H9 (cell line): Measurements from ENCODE around the gene LUZP1. TPM values are rescaled to one million over a fixed set of nuclear protein-coding genes. Genes with fewer than 3 reads are reported as not detected.

ENCODE experiments used
- DNase-seq: peaks from one replicate; pipeline ENCODE4 v3.0.0-alpha.2; 2017
- H2AFZ ChIP-seq: one replicate; pipeline ENCODE4 v1.6.1; 2013; ENCODE audit warnings: mild to moderate bottlenecking, low read length, control low read depth, moderate library complexity
- H2AK5ac ChIP-seq: 2 replicates; pipeline ENCODE4 v1.6.1; 2013; ENCODE audit warnings: low read length, control low read depth, mixed read lengths; ENCODE audit not compliant: insufficient read length
- H2BK120ac ChIP-seq: one replicate; pipeline ENCODE4 v1.6.1; 2013; ENCODE audit warnings: low read depth, mild to moderate bottlenecking, low read length, control low read depth, inconsistent platforms; ENCODE audit not compliant: poor library complexity, severe bottlenecking
- H2BK12ac ChIP-seq: 2 replicates; pipeline ENCODE4 v1.6.1; 2013; ENCODE audit warnings: low read length, control low read depth, mixed read lengths, low read depth; ENCODE audit not compliant: insufficient read length
- H2BK15ac ChIP-seq: 2 replicates; pipeline ENCODE4 v1.6.1; 2013; ENCODE audit warnings: low read depth, low read length, control low read depth
- H2BK20ac ChIP-seq: one replicate; pipeline ENCODE4 v1.6.1; 2013; ENCODE audit warnings: low read depth, mild to moderate bottlenecking, low read length, control low read depth, inconsistent platforms; ENCODE audit not compliant: poor library complexity, severe bottlenecking
- H2BK5ac ChIP-seq: 2 replicates; pipeline ENCODE4 v1.6.1; 2013; ENCODE audit warnings: low read length, control low read depth, mixed read lengths; ENCODE audit not compliant: insufficient read length
- H3K14ac ChIP-seq: 2 replicates; pipeline ENCODE4 v1.6.1; 2013; ENCODE audit warnings: low read length, control low read depth; ENCODE audit not compliant: insufficient read depth
- H3K18ac ChIP-seq: 2 replicates; pipeline ENCODE4 v1.6.1; 2013; ENCODE audit warnings: low read depth, mild to moderate bottlenecking, mixed read lengths, low read length, control low read depth; ENCODE audit not compliant: insufficient read length
- H3K23ac ChIP-seq: 2 replicates; pipeline ENCODE4 v1.6.1; 2013; ENCODE audit warnings: low read length, control low read depth, mixed read lengths, low read depth; ENCODE audit not compliant: insufficient read length
- H3K23me2 ChIP-seq: 2 replicates; pipeline ENCODE4 v1.6.1; 2013; ENCODE audit warnings: low read depth, mild to moderate bottlenecking, mixed read lengths, low read length, control low read depth; ENCODE audit not compliant: insufficient read length, poor library complexity, severe bottlenecking
- H3K27ac ChIP-seq: 2 replicates; pipeline ENCODE4 v1.5.1; 2013; ENCODE audit warnings: low read length, control low read depth, mixed read lengths, low read depth; ENCODE audit not compliant: insufficient read length
- H3K27me3 ChIP-seq: 2 replicates; pipeline ENCODE4 v1.6.1; 2013; ENCODE audit warnings: low read length, control low read depth, inconsistent platforms; ENCODE audit not compliant: insufficient read depth
- H3K4ac ChIP-seq: 2 replicates; pipeline ENCODE4 v1.6.1; 2013; ENCODE audit warnings: low read depth, mild to moderate bottlenecking, control low read depth, inconsistent platforms, low read length, moderate library complexity
- H3K4me1 ChIP-seq: 2 replicates; pipeline ENCODE4 v1.6.1; 2013; ENCODE audit warnings: low read length, control low read depth, inconsistent platforms; ENCODE audit not compliant: insufficient read depth
- H3K4me2 ChIP-seq: 2 replicates; pipeline ENCODE4 v1.6.1; 2013; ENCODE audit warnings: low read length, control low read depth, mixed read lengths; ENCODE audit not compliant: insufficient read length, insufficient read depth
- H3K56ac ChIP-seq: 2 replicates; pipeline ENCODE4 v1.6.1; 2013; ENCODE audit warnings: low read depth, mild to moderate bottlenecking, mixed read lengths, low read length, control low read depth; ENCODE audit not compliant: insufficient read length
- H3K79me1 ChIP-seq: 2 replicates; pipeline ENCODE4 v1.6.1; 2013; ENCODE audit warnings: low read depth, mild to moderate bottlenecking, moderate library complexity, low read length, control low read depth, inconsistent platforms; ENCODE audit not compliant: insufficient read depth, poor library complexity, severe bottlenecking
- H3K79me2 ChIP-seq: 2 replicates; pipeline ENCODE4 v1.6.1; 2013; ENCODE audit warnings: low read length, control low read depth, inconsistent platforms; ENCODE audit not compliant: insufficient read depth
- H3K9ac ChIP-seq: 2 replicates; pipeline ENCODE4 v1.6.1; 2013; ENCODE audit warnings: low read length, control low read depth, mixed read lengths; ENCODE audit not compliant: insufficient read length; ENCODE audit errors: extremely low read depth
- H3K9me3 ChIP-seq: one replicate; pipeline ENCODE4 v1.6.1; 2013; ENCODE audit warnings: low read depth, low read length, inconsistent platforms; ENCODE audit not compliant: control insufficient read depth
- H3T11ph ChIP-seq: one replicate; pipeline ENCODE4 v1.6.1; 2013; ENCODE audit warnings: mild to moderate bottlenecking, low read length, control low read depth, inconsistent platforms
- H4K20me1 ChIP-seq: one replicate; pipeline ENCODE4 v1.6.1; 2013; ENCODE audit not compliant: control insufficient read depth, insufficient read length, insufficient read depth
- H4K5ac ChIP-seq: 2 replicates; pipeline ENCODE4 v1.6.1; 2013; ENCODE audit warnings: low read depth, mild to moderate bottlenecking, mixed read lengths, low read length, control low read depth; ENCODE audit not compliant: insufficient read length
- H4K8ac ChIP-seq: replicated peaks from 2 replicates; pipeline ENCODE4 v1.6.1; 2013; ENCODE audit warnings: low read length, control low read depth, mixed read lengths, low read depth; ENCODE audit not compliant: insufficient read length
- H4K91ac ChIP-seq: 2 replicates; pipeline ENCODE4 v1.6.1; 2013; ENCODE audit warnings: low read depth, mild to moderate bottlenecking, moderate library complexity, mixed read lengths, low read length, control low read depth; ENCODE audit not compliant: insufficient read length
- H3K27ac Mint-ChIP-seq, 3 experiments: 2 replicates in 2 of 3; 3 replicates in 1 of 3; pipeline ENCODE4 v1.8.0; 2020 to 2021; ENCODE audit warnings: mixed read lengths in 3 of 3, mild to moderate bottlenecking in 1 of 3, moderate library complexity in 1 of 3
- H3K27me3 Mint-ChIP-seq: 2 replicates; pipeline ENCODE4 v1.8.0; 2021; ENCODE audit warnings: low read depth, mild to moderate bottlenecking, moderate library complexity, mixed read lengths
- H3K36me3 Mint-ChIP-seq, 3 experiments: 2 replicates in 2 of 3; 3 replicates in 1 of 3; pipeline ENCODE4 v1.8.0; 2020 to 2021; ENCODE audit warnings: low read depth in 3 of 3, mixed read lengths in 3 of 3; ENCODE audit not compliant: insufficient read depth in 1 of 3
- H3K4me1 Mint-ChIP-seq, 2 experiments: 2 replicates each; pipeline ENCODE4 v1.8.0; 2020; ENCODE audit warnings: mixed read lengths in 2 of 2
- H3K4me3 Mint-ChIP-seq, 2 experiments: 2 replicates in 1 of 2; 3 replicates in 1 of 2; pipeline ENCODE4 v1.8.0; 2020 to 2021; ENCODE audit warnings: mild to moderate bottlenecking in 2 of 2, mixed read lengths in 2 of 2, moderate library complexity in 1 of 2
- H3K9me3 Mint-ChIP-seq, 2 experiments: 2 replicates in 1 of 2; 3 replicates in 1 of 2; pipeline ENCODE4 v1.8.0; 2020; ENCODE audit warnings: mild to moderate bottlenecking in 2 of 2, mixed read lengths in 2 of 2, moderate library complexity in 1 of 2
- WGBS: extraction: QIAGEN DNeasy Blood & Tissue Kit; methylation state at CpG from one replicate; pipeline ENCODE4 v1.1.7; 2013; ENCODE audit warnings: missing lambda C conversion rate, low lambda C conversion rate, mixed read lengths; ENCODE audit not compliant: insufficient read length; ENCODE audit errors: extremely low coverage; 5-methylcytosine and 5-hydroxymethylcytosine counted together
- total RNA-seq: library from RNA; stranded (reverse); gene quantifications from 2 replicates; pipeline ENCODE4 v1.2.1, GENCODE V29; 2021
- TF ChIP-seq, protein P1 (sequence below): fragments of 200-600 bp; sonication (generic); conservative IDR thresholded peaks from 3 replicates; pipeline ENCODE4 v1.8.0; 2021; ENCODE audit warnings: antibody characterized with exemption, mild to moderate bottlenecking

Gene LUZP1
- total RNA-seq, 1 experiment from 2014 or later: 48.2 TPM

GRCh38 chr1:23126200-23126599 lies 42.5 kb downstream of the LUZP1 start:
- H2BK120ac ChIP-seq: no peak overlapping the region
- no peak overlapping the region for H2BK20ac ChIP-seq
- no peak overlapping the region for H4K5ac ChIP-seq
- no peak overlapping the region for H4K91ac ChIP-seq
- no peak for DNase-seq
- peaks cover 4% of the 10 kb centered on the region; the same call in 1 of the 2 replicates for H3K4me1 ChIP-seq
- H3K56ac ChIP-seq: no peak overlapping the region
- no peak overlapping the region for H3K4ac ChIP-seq
- H2AK5ac ChIP-seq: no peak overlapping the region
- Mint-ChIP-seq H3K27me3 (no peaks in the 10 kb centered on the region), H3K4me3 (no peak overlapping the region), H3K27ac (no peak overlapping the region), H3K36me3 (0 out of 7 replicates have a peak, but pooled peaks cover 0 to 2% (median 0%) of the 10 kb centered on the region in 3 experiments), H3K9me3 (no peaks in the 10 kb centered on the region), H3K4me1 (peaks cover 16% of the 10 kb centered on the region in 2 experiments)
- TF ChIP-seq, protein P1, sequence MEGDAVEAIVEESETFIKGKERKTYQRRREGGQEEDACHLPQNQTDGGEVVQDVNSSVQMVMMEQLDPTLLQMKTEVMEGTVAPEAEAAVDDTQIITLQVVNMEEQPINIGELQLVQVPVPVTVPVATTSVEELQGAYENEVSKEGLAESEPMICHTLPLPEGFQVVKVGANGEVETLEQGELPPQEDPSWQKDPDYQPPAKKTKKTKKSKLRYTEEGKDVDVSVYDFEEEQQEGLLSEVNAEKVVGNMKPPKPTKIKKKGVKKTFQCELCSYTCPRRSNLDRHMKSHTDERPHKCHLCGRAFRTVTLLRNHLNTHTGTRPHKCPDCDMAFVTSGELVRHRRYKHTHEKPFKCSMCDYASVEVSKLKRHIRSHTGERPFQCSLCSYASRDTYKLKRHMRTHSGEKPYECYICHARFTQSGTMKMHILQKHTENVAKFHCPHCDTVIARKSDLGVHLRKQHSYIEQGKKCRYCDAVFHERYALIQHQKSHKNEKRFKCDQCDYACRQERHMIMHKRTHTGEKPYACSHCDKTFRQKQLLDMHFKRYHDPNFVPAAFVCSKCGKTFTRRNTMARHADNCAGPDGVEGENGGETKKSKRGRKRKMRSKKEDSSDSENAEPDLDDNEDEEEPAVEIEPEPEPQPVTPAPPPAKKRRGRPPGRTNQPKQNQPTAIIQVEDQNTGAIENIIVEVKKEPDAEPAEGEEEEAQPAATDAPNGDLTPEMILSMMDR: no peak
- H3T11ph ChIP-seq: no peak overlapping the region
- no peak overlapping the region for H2AFZ ChIP-seq
- H2BK12ac ChIP-seq: no peak overlapping the region
- no peak overlapping the region for H4K8ac ChIP-seq
- no CpG with 5 or more reads among the region's 1 CpG for WGBS
- H3K9me3 ChIP-seq: no peaks in the 10 kb centered on the region
- H3K23ac ChIP-seq: no peak overlapping the region
- H3K79me2 ChIP-seq: peaks cover 16% of the 10 kb centered on the region
- H3K79me1 ChIP-seq: peaks cover 3% of the 10 kb centered on the region
- no peak overlapping the region for H3K4me2 ChIP-seq
- no peaks in the 10 kb centered on the region for H3K27me3 ChIP-seq
- no peak overlapping the region for H3K9ac ChIP-seq
- H3K14ac ChIP-seq: no peak overlapping the region
- H2BK15ac ChIP-seq: no peak overlapping the region
- H3K27ac ChIP-seq: no peak overlapping the region
- no peaks in the 10 kb centered on the region for H4K20me1 ChIP-seq
- no peak overlapping the region for H3K18ac ChIP-seq
- no peaks in the 10 kb centered on the region for H3K23me2 ChIP-seq
- no peak overlapping the region for H2BK5ac ChIP-seq
